HepG2 (cell line): ENCODE measurements around the gene RAB40C. TPM values are rescaled to one million over a fixed set of nuclear protein-coding genes. Genes with fewer than 3 reads are reported as not detected.

ENCODE experiments used
- ATAC-seq: fragments of 200-7000 bp; cut with Tn5 transposase; 3 replicates; pipeline ENCODE4 v1.9.1; 2020; ENCODE audit warnings: mild to moderate bottlenecking, moderate library complexity
- BruUV-seq: library from RNA; stranded (reverse); fragments of 400-500 nt; replicated peaks from 2 replicates; lab custom pipeline; 2021; lab: Mats Ljungman, UMichigan
- CTCF ChIA-PET: fragments of 300-600 bp; formaldehyde crosslinking; extraction: SDS; loops from one replicate; lab custom pipeline; 2021; ENCODE audit warnings: low total read pairs, inconsistent platforms, low intra/inter-chr PET ratio; lab: Yijun Ruan, JAX
- POLR2A ChIA-PET: fragments of 350-600 bp; sonication (Branson Sonifier 250); formaldehyde crosslinking; loops from one replicate; lab custom pipeline; 2020; ENCODE audit warnings: antibody characterized with exemption, inconsistent platforms; lab: Yijun Ruan, JAX
- DNase-seq: peaks from one replicate; pipeline ENCODE4 v3.0.0-alpha.2; 2015; ENCODE audit warnings: low spot score
- FAIRE-seq: peaks from 3 replicates; lab custom pipeline; 2011; peaks lifted over from hg19 to GRCh38; lab: Jason Lieb, UNC
- H2AFZ ChIP-seq: one replicate; pipeline ENCODE4 v1.6.1; 2011; ENCODE audit warnings: low read length, inconsistent platforms
- H3K27ac ChIP-seq: fragments of 300-600 bp; 3 replicates; pipeline ENCODE4 v1.8.0; 2011; ENCODE audit warnings: mixed run types, mild to moderate bottlenecking, mixed read lengths, low read length, inconsistent platforms; ENCODE audit not compliant: insufficient read depth; ENCODE audit errors: extremely low read length
- H3K27me3 ChIP-seq, 2 experiments: fragments of 200-600 bp in 1 of 2; 2 replicates in 1 of 2; 3 replicates in 1 of 2; pipeline versions ENCODE4 v1.6.0 to v1.8.0; 2011; ENCODE audit warnings: low read length in 2 of 2, mild to moderate bottlenecking in 2 of 2, moderate library complexity in 2 of 2, inconsistent platforms in 1 of 2; ENCODE audit not compliant: insufficient read depth in 2 of 2, control insufficient read depth in 1 of 2
- H3K36me3 ChIP-seq, 2 experiments: fragments of 200-600 bp in 1 of 2; replicated peaks in 1 of 2; 2 replicates in 1 of 2; 3 replicates in 1 of 2; pipeline versions ENCODE4 v1.5.1 to v1.8.0; 2011; ENCODE audit warnings: low read length in 2 of 2, inconsistent platforms in 1 of 2; ENCODE audit not compliant: insufficient read depth in 2 of 2, control insufficient read depth in 1 of 2
- H3K4me1 ChIP-seq: 2 replicates; pipeline ENCODE4 v1.5.1; 2012; ENCODE audit warnings: low read length, inconsistent platforms; ENCODE audit not compliant: insufficient read depth
- H3K4me2 ChIP-seq: 2 replicates; pipeline ENCODE4 v1.6.0; 2011; ENCODE audit warnings: low read depth, low read length, inconsistent platforms
- H3K4me3 ChIP-seq, 3 experiments: fragments of 200-600 bp in 1 of 3; sonication (generic), shearing (Covaris generic) in 1 of 3; replicated peaks in 1 of 3; 2 replicates each; pipeline ENCODE4 v1.5.1; 2011 to 2016; ENCODE audit warnings: low read length in 3 of 3, inconsistent platforms in 2 of 3, low read depth in 2 of 3, mild to moderate bottlenecking in 2 of 3, control low read depth in 1 of 3, mixed read lengths in 1 of 3; ENCODE audit not compliant: insufficient read depth in 1 of 3
- H3K79me2 ChIP-seq: one replicate; pipeline ENCODE4 v1.6.1; 2011; ENCODE audit warnings: low read length, inconsistent platforms; ENCODE audit not compliant: insufficient read depth
- H3K9ac ChIP-seq: 2 replicates; pipeline ENCODE4 v1.6.0; 2011; ENCODE audit warnings: mild to moderate bottlenecking, low read depth, low read length, inconsistent platforms; ENCODE audit not compliant: insufficient read depth
- H3K9me3 ChIP-seq: 2 replicates; pipeline ENCODE4 v1.5.1; 2012; ENCODE audit warnings: mild to moderate bottlenecking, low read length
- H4K20me1 ChIP-seq: 2 replicates; pipeline ENCODE4 v1.6.0; 2011; ENCODE audit warnings: inconsistent platforms, mild to moderate bottlenecking, low read length, moderate library complexity; ENCODE audit not compliant: insufficient read depth
- EED ChIP-seq: sonication (generic); formaldehyde crosslinking; IDR thresholded peaks from 2 replicates; pipeline ENCODE4 v1.5.0; 2020; ENCODE audit warnings: mild to moderate bottlenecking, missing genetic modification reagents
- HNRNPL ChIP-seq: fragments of 200-400 bp; formaldehyde crosslinking; IDR thresholded peaks from 2 replicates; pipeline ENCODE4 v1.6.1; 2017; ENCODE audit warnings: mild to moderate bottlenecking, low read depth, low read length
- MED1 ChIP-seq: sonication (generic); formaldehyde crosslinking; IDR thresholded peaks from 2 replicates; pipeline ENCODE4 v1.4.0; 2020; ENCODE audit warnings: missing genetic modification reagents
- NRL ChIP-seq: sonication (generic); formaldehyde crosslinking; IDR thresholded peaks from 2 replicates; pipeline ENCODE4 v1.5.0; 2020; ENCODE audit warnings: missing genetic modification reagents, mild to moderate bottlenecking, moderate library complexity, borderline replicate concordance
- TAF1 ChIP-seq: sonication (generic); formaldehyde crosslinking; IDR thresholded peaks from 2 replicates; pipeline ENCODE4 v1.4.0; 2020; ENCODE audit warnings: missing genetic modification reagents
- XRCC5 ChIP-seq: fragments of 200-400 bp; formaldehyde crosslinking; optimal IDR thresholded peaks from 2 replicates; pipeline ENCODE3; 2017; ENCODE audit warnings: mild to moderate bottlenecking, low read length
- WGBS: methylation state at CpG from one replicate; pipeline ENCODE4 v1.1.6; 2017; ENCODE audit warnings: low lambda C conversion rate; 5-methylcytosine and 5-hydroxymethylcytosine counted together
- in situ Hi-C: cut with HindIII; loops from 2 replicates; pipeline ENCODE4 v1.10.0; 2017; ENCODE audit warnings: low pct_unique_long_range_greater_than_20kb; ENCODE audit not compliant: extremely low pct_ligation_motif_present
- intact Hi-C: fragments of 100-400 bp; cut with micrococcal nuclease; formaldehyde crosslinking; loops from one replicate; pipeline ENCODE4 v1.10.0; 2022; ENCODE audit not compliant: unreplicated experiment
- polyA plus RNA-seq, 8 experiments: library from polyadenylated mRNA; depleted of rRNA in 3 of 8; stranded (reverse) in 7 of 8; unstranded in 1 of 8; fragments of >200 nt; fragmentation: Illumina TruSeq in 4 of 8; extraction: Trizol in 4 of 8; gene quantifications; 2 replicates each; pipeline versions ENCODE4 v1.2.1 to v1.2.3, GENCODE V29; 2011 to 2016; ENCODE audit warnings: low read depth in 4 of 8, missing spikeins in 1 of 8, mixed read lengths in 1 of 8; ENCODE audit not compliant: insufficient read depth in 1 of 8
- total RNA-seq, 5 experiments: library from RNA; depleted of rRNA; stranded (reverse); fragments of >200 nt; fragmentation: Illumina TruSeq; extraction: Trizol; gene quantifications; 2 replicates each; pipeline ENCODE4 v1.2.3, GENCODE V29; 2016; ENCODE audit warnings: low read depth in 1 of 5
- TF ChIP-seq, protein P1 (sequence below): sonication (generic); formaldehyde crosslinking; IDR thresholded peaks from 2 replicates; pipeline ENCODE4 v1.9.0; 2021; ENCODE audit warnings: missing genetic modification reagents, borderline replicate concordance
- TF ChIP-seq, protein P2 (sequence below): sonication (generic); formaldehyde crosslinking; IDR thresholded peaks from 2 replicates; pipeline ENCODE4 v1.4.0; 2020; ENCODE audit warnings: mild to moderate bottlenecking, missing genetic modification reagents
- TF ChIP-seq, protein P3 (sequence below): IDR thresholded peaks from 2 replicates; pipeline ENCODE4 v1.6.1; 2016; ENCODE audit warnings: mild to moderate bottlenecking

RAB40C gene
- total and polyA plus RNA-seq, 2 of the 13 experiments (the other 11 are each of a cell fraction or from before 2014, with no cell fraction given), result 7.7 to 11.5 TPM

DNA sequence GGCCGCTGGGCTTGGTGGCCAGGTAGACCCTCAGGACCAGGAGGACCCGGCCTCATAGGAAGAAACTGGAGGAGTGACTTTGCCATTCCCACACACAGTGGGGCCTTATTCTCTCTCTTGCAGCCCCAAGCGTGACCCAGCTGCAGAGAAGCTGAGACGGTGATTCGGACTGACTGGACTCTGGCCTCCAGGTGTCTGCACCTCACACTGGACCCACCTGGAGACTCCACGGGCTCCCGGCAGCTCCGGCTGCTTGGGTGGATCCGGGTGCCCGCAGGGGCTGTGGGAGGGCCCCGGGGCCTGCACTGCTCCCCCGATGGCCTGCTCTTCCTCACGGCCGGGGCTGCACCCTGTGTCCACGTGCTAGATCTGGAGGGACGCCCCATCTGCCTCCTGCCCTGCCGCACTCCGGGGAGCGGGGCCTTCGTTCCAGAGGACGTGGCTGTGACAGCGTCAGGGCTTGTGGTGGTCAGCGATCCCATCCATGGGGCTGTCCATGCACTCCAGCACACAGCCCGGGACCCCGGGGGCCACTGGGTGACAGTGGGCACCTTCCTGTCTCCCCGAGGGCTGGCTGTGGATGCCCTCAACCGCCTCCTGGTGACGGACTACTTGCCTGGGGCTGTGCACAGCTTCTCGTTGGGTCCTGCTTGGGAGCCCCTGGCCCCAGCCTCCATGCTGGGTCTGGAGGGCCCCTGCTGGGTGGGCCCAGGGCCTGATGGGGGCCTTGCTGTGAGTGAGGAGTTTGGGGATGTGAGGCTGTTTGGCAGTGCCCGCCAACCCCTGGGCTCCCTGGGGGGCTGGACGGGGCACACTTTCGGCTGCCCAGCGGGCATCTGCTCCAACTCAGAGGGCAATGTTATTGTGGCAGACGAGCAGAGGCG is 22.3 kb upstream of the RAB40C start (continued):
- TF ChIP-seq NRL (CRISPR knock-in tag) (peak; percentile 63; the same call in 1 of the 2 replicates), XRCC5 (no peak), MED1 (no peak), TAF1 (0 out of 2 replicates have a peak, but pooled peaks have one; percentile 3)

DNA sequence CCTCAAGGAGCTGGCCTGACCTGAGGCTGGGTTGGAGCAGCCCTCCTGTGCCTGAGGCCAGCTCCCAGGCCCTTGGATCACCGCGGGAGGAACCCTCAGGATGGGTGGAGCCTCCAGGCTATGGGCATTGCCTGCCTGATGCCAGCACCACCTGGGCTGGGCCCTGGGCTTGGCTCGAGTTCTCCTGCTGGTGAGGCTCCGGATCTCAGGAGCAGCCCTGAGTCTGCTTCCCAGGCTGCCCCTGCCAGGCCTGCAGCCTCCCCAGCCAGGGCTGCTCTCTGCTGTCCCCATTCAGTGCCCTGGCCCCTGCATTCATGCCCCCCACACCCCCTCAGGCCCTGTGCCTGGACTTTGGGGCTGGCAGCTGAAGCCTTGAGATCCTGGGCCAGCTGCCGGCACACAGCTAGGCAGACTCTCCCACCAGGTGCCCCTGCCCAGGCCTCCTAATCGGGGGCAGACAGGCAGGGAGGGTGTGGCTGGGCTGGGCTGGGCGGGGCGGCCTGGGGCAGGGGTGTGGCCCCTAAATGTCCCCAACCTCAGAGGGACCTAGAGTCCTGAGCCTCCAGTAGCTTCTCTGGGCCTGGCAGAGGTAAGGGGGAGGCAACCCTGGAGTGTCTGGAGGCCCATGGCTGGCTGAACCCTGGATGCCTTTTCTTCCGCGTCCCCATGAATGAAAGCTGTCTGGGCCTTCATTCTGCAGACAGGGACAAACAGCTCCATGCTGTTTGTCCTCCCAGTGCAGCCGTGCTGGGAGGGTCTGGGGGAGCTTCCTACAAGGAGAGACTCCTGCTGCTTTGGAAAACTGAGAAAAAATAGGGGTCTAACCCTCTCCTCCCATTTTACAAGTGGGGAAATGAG is 21.2 kb upstream of the RAB40C start:
- ChIA-PET CTCF (no interaction called here), POLR2A (interaction anchor here (1.0 to 2.0 kb wide), 3 partner anchors 10 to 42 kb away, joined by 3 to 8 read pairs (median 4); partner anchors contain the start of gene CAPN15)
- FAIRE-seq (no peak), DNase-seq (no peak), ATAC-seq (peak; percentile 3; the same call in 2 of the 3 replicates)
- TF ChIP-seq, protein P1, sequence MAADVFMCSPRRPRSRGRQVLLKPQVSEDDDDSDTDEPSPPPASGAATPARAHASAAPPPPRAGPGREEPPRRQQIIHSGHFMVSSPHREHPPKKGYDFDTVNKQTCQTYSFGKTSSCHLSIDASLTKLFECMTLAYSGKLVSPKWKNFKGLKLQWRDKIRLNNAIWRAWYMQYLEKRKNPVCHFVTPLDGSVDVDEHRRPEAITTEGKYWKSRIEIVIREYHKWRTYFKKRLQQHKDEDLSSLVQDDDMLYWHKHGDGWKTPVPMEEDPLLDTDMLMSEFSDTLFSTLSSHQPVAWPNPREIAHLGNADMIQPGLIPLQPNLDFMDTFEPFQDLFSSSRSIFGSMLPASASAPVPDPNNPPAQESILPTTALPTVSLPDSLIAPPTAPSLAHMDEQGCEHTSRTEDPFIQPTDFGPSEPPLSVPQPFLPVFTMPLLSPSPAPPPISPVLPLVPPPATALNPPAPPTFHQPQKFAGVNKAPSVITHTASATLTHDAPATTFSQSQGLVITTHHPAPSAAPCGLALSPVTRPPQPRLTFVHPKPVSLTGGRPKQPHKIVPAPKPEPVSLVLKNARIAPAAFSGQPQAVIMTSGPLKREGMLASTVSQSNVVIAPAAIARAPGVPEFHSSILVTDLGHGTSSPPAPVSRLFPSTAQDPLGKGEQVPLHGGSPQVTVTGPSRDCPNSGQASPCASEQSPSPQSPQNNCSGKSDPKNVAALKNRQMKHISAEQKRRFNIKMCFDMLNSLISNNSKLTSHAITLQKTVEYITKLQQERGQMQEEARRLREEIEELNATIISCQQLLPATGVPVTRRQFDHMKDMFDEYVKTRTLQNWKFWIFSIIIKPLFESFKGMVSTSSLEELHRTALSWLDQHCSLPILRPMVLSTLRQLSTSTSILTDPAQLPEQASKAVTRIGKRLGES, result no peak
- TF ChIP-seq HNRNPL (0 out of 2 replicates have a peak, but pooled peaks have one; percentile 10), EED (CRISPR knock-in tag) (0 out of 2 replicates have a peak, but pooled peaks have one; percentile 21)
- TF ChIP-seq, protein P2, sequence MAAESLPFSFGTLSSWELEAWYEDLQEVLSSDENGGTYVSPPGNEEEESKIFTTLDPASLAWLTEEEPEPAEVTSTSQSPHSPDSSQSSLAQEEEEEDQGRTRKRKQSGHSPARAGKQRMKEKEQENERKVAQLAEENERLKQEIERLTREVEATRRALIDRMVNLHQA, result no peak
- TF ChIP-seq, protein P3, sequence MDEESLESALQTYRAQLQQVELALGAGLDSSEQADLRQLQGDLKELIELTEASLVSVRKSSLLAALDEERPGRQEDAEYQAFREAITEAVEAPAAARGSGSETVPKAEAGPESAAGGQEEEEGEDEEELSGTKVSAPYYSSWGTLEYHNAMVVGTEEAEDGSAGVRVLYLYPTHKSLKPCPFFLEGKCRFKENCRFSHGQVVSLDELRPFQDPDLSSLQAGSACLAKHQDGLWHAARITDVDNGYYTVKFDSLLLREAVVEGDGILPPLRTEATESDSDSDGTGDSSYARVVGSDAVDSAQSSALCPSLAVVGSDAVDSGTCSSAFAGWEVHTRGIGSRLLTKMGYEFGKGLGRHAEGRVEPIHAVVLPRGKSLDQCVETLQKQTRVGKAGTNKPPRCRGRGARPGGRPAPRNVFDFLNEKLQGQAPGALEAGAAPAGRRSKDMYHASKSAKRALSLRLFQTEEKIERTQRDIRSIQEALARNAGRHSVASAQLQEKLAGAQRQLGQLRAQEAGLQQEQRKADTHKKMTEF (CRISPR knock-in tag), result no peak
- Histone ChIP-seq H3K4me3 (peak overlapping the region; percentile 68 to 92 (median 88); a peak in 5 of 6 replicates), H3K4me2 (peak overlapping the region; percentile 91), H3K4me1 (peaks cover 64% of the 10 kb centered on the region), H3K27me3 (peaks cover 7 to 25% of the 10 kb centered on the region in 2 experiments), H3K27ac (peak overlapping the region; percentile 79), H3K9ac (peak overlapping the region; percentile 70; the same call in 1 of the 2 replicates), H3K9me3 (no peaks in the 10 kb centered on the region), H3K79me2 (peaks cover 7% of the 10 kb centered on the region), H3K36me3 (0 out of 5 replicates have a peak, but pooled peaks cover 0 to 5% of the 10 kb centered on the region in 2 experiments), H2AFZ (no peak overlapping the region), H4K20me1 (no peaks in the 10 kb centered on the region)
- intact Hi-C loops (loop anchor here (5.0 kb wide), 1 partner anchor 36 kb away; no protein-coding TSS in a partner anchor), in situ Hi-C loops (no loop called here)
- BruUV-seq, result no TSS peak
- WGBS, result 0% methylated on average over 1 of the region's 11 CpGs
